Activated T-helper 2 cell treated with anti-CD3 and anti-CD28 coated beads, Interferon-gamma antibody, Interleukin-2, Interleukin-4, amounts not matched to agents 10 μg/mL and 5 μg/mL and 100 μg/mL, durations not matched to agents 14 hours and 24 hours and 36 hours (primary cell): Measurements from ENCODE around the gene FGD3. TPM values are rescaled to one million over a fixed set of nuclear protein-coding genes. Genes with fewer than 3 reads are reported as not detected.

ENCODE experiments used
- DNase-seq: peaks from one replicate; pipeline ENCODE4 v3.0.0; 2021; ENCODE audit warnings: low spot score
- H3K27ac Mint-ChIP-seq: one replicate; pipeline ENCODE4 v1.8.0; 2021; ENCODE audit warnings: mixed read lengths
- H3K27me3 Mint-ChIP-seq: one replicate; pipeline ENCODE4 v1.8.0; 2021; ENCODE audit warnings: low read depth, mixed read lengths
- H3K36me3 Mint-ChIP-seq: one replicate; pipeline ENCODE4 v1.8.0; 2021; ENCODE audit warnings: low read depth, mixed read lengths
- H3K4me1 Mint-ChIP-seq: one replicate; pipeline ENCODE4 v1.8.0; 2021; ENCODE audit warnings: low read depth, mixed read lengths
- H3K4me3 Mint-ChIP-seq: one replicate; pipeline ENCODE4 v1.8.0; 2021; ENCODE audit warnings: low read depth, mild to moderate bottlenecking, moderate library complexity, mixed read lengths
- H3K9me3 Mint-ChIP-seq: one replicate; pipeline ENCODE4 v1.8.0; 2021; ENCODE audit warnings: mixed read lengths
- intact Hi-C: fragments of 100-400 bp; cut with micrococcal nuclease; formaldehyde crosslinking; loops from one replicate; pipeline ENCODE4 v1.15.1; 2023
- total RNA-seq: library from RNA; stranded (reverse); gene quantifications from 2 replicates; pipeline ENCODE4 v1.2.3, GENCODE V29; 2022

FGD3 gene
- total RNA-seq, 1 donor from 2014 or later: 42.9 TPM

DNA sequence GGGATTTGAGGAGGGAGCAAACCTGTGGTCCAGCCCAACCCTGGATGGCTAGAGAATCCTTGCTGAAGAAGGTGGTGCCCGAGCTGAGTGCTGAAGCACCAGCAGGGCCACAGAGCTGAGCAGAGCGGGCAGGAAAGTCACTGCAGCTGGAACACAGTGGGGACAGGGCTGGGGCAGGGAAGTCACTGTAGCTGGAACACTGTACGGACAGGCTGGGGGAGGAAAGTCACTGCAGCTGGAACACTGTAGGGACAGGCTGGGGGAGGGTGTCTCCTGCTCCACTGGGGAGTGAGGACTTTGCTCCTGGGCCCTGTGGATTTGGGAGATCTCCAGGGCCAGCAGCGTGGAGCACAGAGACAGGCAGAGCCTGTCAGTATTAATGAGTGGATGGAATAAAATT, 102.2 kb downstream of the FGD3 start:
- Mint-ChIP-seq H3K4me3 (no peak overlapping the region), H3K27ac (no peak overlapping the region), H3K4me1 (peaks cover 1% of the 10 kb centered on the region)

DNA sequence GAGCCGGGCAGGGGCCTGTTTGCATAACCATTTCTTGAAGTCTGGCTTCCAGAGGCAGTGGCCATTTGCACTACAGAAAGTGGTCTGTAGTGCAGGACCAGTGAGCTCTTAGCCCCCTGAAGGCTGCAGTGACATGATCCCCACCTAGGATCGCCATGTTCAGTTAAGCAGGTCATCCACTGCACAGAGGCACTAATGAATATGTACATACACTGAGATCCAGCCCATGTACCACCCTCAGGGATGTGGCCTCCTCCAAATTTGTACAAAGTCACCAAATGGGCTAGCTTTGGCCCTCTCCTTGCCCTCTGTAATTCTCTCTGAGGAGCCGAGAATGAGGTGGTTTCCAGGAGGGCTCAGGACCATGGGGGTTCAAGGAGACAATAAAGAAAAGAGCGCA, 102.9 kb downstream of the FGD3 start:
- intact Hi-C loops: no loop called here
- DNase-seq: no peak
- no peak overlapping the region for H3K27ac Mint-ChIP-seq
- no peak overlapping the region for H3K4me3 Mint-ChIP-seq
- peaks cover 4% of the 10 kb centered on the region for H3K4me1 Mint-ChIP-seq
- no peaks in the 10 kb centered on the region for H3K27me3 Mint-ChIP-seq
- H3K9me3 Mint-ChIP-seq: no peaks in the 10 kb centered on the region
- H3K36me3 Mint-ChIP-seq: no peaks in the 10 kb centered on the region

More for the DNA sequence above, 102.2 kb downstream of the FGD3 start:
- Mint-ChIP-seq H3K36me3 (no peaks in the 10 kb centered on the region), H3K27me3 (no peaks in the 10 kb centered on the region), H3K9me3 (no peaks in the 10 kb centered on the region)
- no peak for DNase-seq
- intact Hi-C loops: no loop called here

DNA sequence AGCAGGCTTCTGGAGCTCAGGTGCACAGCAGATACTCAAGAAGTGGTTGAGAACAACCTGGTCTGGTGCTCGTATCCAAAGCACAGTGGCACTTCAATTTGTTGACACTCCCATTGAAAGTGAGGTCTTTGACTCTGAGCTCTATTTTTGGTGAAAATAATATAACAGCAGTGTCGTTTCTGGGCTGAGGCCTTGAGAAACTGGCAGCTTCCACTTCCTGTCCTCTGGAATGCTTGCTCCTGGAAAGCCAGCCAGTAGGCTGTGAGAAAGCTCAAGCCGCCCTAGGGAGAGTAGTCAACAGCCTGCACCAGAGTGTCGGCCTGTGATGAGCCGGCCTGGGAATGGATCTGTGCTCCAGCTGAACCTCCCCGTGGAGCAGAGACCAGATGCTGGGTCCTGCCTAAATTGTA, 104.4 kb downstream of the FGD3 start:
- Mint-ChIP-seq H3K27ac (no peak overlapping the region), H3K27me3 (no peaks in the 10 kb centered on the region), H3K4me1 (peaks cover 6% of the 10 kb centered on the region), H3K4me3 (no peak overlapping the region), H3K36me3 (no peaks in the 10 kb centered on the region), H3K9me3 (no peaks in the 10 kb centered on the region)
- intact Hi-C loops: no loop called here
- no peak for DNase-seq

DNA sequence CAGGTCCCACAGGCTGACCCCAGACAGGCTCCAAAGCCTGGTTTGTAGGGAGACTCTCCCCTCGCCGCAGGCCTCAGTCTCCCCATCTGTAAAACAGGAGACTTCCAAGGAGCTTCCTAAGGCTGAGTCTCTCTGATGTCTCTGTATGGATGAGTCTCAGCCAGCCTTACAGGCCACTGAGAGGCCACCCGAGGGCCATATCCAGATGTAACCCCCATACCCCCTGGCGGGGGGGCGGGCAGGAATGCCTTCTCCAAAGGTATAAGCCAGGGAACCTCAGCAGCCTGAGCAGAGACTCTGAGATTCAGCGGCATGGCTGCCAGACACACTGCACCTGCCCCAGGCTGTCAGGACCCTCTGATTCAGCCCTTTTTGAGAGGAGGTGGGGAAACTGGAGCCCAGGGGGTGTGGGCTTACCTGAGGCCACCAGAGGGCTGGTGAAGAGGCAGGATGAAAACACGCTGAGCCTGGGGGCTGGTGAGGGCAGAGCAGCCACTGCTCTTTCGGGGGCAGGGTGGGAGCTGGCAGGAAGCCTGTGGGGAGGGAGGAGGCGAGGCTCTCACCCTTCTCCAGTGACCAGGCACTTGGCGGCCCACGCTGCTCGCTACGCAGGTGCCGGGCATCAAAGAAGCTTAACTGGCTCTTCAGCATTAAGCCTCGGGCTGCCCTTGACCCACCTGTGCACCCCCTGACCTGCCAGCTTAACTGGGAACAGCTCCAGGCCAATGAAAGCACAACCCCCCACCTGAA, 105.6 kb downstream of the FGD3 start:
- intact Hi-C loops: no loop called here
- DNase-seq: no peak
- Mint-ChIP-seq H3K4me1 (peaks cover 7% of the 10 kb centered on the region), H3K4me3 (no peak overlapping the region), H3K36me3 (no peaks in the 10 kb centered on the region), H3K9me3 (no peaks in the 10 kb centered on the region), H3K27ac (no peak overlapping the region), H3K27me3 (no peaks in the 10 kb centered on the region)

DNA sequence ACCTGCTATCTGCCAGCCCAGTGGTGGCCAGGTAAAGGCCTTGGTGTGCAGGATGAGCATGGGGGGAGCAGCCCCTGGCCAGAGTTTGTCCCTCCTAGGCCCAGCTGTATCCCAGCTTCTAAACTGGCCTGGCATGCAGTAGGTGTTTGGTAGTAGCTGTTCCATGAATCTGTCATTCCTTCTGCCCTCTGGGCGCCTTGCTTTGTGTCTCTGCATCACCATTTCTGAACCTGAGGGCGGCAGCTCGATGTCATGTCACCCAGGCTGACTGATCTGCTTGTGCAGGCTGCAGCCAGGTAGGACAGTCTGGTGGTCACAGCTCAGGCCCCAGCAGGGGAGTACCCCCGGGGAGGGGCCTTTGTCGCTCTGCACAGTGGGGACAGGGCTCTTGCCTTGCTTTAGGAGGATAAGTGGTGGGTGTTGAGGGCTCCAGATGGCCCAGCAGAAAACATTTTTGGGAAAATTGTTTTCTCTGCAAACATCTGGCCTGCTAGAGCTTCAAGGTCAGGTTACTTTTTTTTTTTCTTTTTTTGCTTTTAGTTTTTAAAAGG, 106.5 kb downstream of the FGD3 start:
- no peaks in the 10 kb centered on the region for H3K9me3 Mint-ChIP-seq
- DNase-seq: no peak
- H3K4me3 Mint-ChIP-seq: no peak overlapping the region
- H3K27me3 Mint-ChIP-seq: no peaks in the 10 kb centered on the region
- peaks cover 9% of the 10 kb centered on the region for H3K4me1 Mint-ChIP-seq
- intact Hi-C loops: no loop called here
- H3K27ac Mint-ChIP-seq: no peak overlapping the region
- H3K36me3 Mint-ChIP-seq: no peaks in the 10 kb centered on the region

DNA sequence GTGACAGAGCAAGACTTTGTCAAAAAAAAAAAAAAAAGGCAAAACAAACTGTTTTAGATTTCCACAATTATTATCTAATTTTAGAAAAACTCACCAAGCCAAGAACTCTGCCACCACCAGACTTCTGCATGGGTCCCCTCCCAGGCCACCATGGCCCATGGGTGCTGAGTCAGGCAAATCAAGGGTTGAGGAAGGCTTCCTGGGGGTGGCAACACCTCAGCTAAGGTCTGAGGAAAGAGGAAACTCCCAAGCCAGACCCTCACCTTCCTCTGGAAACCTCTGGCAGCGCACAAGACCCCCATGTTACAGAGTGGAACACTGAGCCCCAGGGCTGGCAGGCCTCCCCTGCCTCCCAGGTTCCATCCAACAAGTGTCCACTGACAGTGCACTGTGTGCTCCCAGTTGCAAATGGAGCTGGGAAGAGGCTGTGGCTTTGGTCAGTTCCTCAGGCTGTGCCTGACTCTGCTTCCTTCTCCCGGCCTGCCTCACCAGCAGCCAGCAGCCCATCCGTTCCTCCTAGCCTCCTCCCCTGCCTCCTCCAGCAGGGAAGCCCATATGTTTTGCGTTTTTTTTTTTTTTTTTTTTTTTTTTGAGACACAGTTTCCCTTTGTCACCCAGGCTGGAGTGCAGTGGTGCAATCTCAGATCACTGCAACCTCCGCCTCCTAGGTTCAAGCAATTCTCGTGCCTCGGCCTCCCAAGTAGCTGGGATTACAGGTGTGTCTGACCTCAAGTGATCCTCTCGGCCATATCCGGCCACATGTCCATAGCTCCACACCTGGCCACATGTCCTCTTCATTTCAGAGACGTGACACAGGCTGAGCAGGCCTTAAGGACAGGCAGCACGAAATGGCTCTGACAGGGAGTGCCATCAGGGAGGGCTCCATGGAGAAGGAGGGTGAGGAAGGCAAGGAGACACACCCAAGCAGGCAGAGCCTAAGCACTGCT, 107.7 kb downstream of the FGD3 start:
- peaks cover 8% of the 10 kb centered on the region for H3K4me1 Mint-ChIP-seq
- DNase-seq: no peak
- no peak overlapping the region for H3K4me3 Mint-ChIP-seq
- no peaks in the 10 kb centered on the region for H3K36me3 Mint-ChIP-seq
- intact Hi-C loops: no loop called here
- no peaks in the 10 kb centered on the region for H3K9me3 Mint-ChIP-seq
- no peaks in the 10 kb centered on the region for H3K27me3 Mint-ChIP-seq
- H3K27ac Mint-ChIP-seq: no peak overlapping the region

DNA sequence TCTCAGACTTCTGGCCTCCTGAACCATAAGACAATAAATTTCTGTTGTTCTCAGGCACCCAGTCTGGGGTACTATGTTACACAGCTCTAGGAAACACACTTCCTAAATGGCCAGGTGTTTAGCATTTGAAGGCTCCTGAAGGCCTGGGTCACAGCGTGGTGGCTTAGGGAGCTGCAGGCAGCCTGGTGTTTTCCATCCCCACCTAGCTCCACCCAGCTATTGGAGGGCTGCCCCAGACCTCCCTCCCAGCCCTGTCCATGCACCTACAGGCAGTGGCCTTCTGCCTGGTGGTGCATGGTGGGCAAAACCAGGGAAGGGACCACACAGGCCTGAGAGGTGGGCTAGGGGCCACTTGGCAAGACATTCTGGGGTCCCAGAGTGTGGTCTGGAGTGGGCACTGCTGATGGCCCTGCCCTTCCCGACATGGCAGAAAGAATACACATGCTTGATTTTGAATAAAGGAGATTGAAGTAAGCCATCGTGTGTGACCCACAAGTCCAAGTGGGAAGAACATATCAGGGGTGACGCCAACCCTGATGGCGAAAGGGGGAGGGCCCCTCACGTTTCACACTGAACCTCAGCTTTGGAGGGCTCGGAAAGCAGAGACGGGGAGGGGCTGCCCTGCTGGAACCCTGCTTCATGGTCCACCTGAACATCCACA, 109.8 kb downstream of the FGD3 start:
- Mint-ChIP-seq H3K9me3 (no peaks in the 10 kb centered on the region), H3K4me3 (peak overlapping the region; percentile 52), H3K36me3 (peaks cover 8% of the 10 kb centered on the region), H3K4me1 (peaks cover 29% of the 10 kb centered on the region), H3K27ac (no peak overlapping the region), H3K27me3 (no peaks in the 10 kb centered on the region)
- intact Hi-C loops: no loop called here
- DNase-seq: no peak

DNA sequence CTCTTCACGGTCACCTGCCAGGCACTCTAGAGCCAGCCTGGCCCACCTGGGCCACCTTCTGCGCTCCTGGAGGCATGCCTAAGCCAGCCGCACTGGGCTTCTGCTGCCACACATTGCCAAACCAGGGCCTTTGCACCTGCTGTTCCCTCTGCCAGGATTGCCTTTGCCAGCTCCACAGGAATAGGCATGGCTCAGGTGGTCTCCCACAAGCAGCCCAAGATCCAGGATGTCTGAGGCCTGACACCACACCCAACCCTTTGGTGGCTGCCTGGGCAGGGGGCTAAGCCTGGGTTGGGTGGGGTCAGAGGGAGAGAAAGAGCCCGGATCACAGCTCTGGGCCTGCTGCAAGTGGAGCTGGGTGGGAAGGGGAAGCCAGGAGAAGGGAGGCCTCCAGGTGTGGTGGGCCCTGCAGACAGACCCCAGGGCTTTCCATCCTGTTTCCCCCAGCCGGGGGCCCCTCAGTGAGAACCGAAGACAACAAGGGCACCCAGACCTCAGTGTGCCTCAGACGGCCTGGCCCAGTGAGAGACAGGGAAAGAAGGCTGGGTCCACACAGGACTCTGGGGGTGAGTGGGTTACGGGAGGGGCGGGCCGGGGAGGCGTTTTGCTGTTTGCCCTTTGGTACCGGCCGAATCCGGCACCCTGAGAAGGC, 110.5 kb downstream of the FGD3 start:
- Mint-ChIP-seq H3K4me1 (peaks cover 35% of the 10 kb centered on the region), H3K4me3 (peak overlapping the region; percentile 69), H3K9me3 (no peaks in the 10 kb centered on the region), H3K27ac (peak overlapping the region; percentile 60), H3K36me3 (peaks cover 8% of the 10 kb centered on the region), H3K27me3 (no peaks in the 10 kb centered on the region)
- DNase-seq: no peak
- intact Hi-C loops: no loop called here

DNA sequence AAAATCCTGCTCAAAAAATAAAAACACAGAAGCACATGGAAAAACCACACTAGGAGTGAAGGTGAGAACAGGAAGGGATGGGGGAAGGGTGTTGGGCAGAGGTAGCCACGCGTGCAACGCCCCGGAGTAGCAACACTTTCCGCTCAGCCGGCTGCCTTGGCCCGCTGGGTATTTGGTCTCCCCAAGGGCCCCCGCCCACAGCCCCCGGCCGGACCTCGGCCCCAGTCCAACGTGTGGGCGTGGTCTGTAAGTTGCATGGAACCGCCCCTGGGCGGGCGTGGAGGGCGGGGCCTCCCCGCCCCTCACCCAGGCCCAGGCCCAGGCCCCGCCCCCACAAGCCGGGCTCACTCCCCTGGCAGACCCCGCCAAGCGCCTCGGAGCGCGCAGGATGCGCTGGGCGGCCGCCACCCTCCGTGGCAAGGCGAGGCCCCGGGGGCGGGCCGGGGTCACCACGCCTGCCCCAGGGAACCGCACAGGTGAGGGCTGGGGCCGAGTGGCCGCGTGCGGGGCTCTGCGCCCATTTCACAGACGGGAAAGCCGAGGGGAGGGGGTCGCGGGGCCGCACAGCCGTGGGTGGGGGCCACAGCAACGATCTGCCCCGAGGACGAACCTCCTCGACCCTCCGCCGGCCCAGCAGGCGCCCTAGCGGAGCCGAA, 111.2 kb downstream of the FGD3 start, which contains the start of gene SUSD3:
TSS of gene SUSD3 (plus strand) at position 347 of the 656 bp plus-strand sequence. CDS start at position 389, 42 bp downstream.
- Mint-ChIP-seq H3K4me1 (peaks cover 36% of the 10 kb centered on the region), H3K36me3 (peaks cover 8% of the 10 kb centered on the region), H3K9me3 (no peaks in the 10 kb centered on the region), H3K27me3 (no peaks in the 10 kb centered on the region), H3K27ac (peak within 1 kb of the TSS; percentile 96), H3K4me3 (peak within 1 kb of the TSS; percentile 90)
- DNase-seq: peak; percentile 64
- intact Hi-C loops: no loop called here

DNA sequence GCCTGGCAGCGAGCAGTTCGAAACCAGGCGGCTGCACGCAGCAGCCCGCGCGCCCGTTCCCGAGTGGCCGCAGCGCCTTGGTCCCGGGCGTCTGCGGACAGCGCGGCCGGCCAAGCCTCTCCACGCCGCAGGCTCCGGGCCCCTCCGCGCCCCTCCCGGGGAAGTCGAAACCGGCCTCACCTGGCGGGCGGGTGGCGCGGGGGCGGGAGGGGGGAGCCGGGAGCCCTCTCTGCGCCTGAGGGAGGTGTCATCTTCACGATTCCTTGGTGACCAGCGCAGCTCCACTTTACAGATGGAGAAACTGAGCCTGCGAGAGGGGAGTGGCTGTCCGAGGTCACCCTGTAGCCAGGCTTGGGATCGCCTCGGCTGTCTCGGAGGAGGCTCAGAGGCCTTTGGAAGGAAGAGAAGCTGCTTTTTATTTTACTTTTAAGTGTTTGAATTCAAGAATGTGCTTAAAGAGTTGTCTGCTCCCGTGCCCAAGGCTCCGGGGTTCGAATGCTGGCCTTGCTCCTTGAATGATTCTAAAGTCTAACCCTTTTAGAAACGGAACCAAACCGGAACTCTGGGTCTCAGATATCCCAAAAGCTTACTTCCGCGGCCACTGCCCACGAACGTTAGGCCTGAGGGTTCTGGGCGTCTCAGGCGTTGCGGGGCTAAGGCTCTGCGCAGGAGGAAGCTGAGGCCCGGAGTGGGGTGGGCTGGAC, 111.8 kb downstream of the FGD3 start:
- H3K4me1 Mint-ChIP-seq: peaks cover 41% of the 10 kb centered on the region
- no peaks in the 10 kb centered on the region for H3K27me3 Mint-ChIP-seq
- H3K4me3 Mint-ChIP-seq: peak overlapping the region; percentile 90
- no peaks in the 10 kb centered on the region for H3K9me3 Mint-ChIP-seq
- no peak for DNase-seq
- peaks cover 9% of the 10 kb centered on the region for H3K36me3 Mint-ChIP-seq
- intact Hi-C loops: no loop called here
- peak overlapping the region; percentile 96 for H3K27ac Mint-ChIP-seq
